Type B pancreatic cell (in vitro differentiated cells): Measurements from ENCODE around the gene APBB2. TPM values are rescaled to one million over a fixed set of nuclear protein-coding genes. Genes with fewer than 3 reads are reported as not detected.

Experiments used
- DNase-seq: peaks from one replicate; pipeline ENCODE4 v3.0.0; 2021; ENCODE audit warnings: mixed read lengths; ENCODE audit not compliant: unreplicated experiment; ENCODE audit errors: extremely low spot score
- H3K27ac Mint-ChIP-seq: 2 replicates; pipeline ENCODE4 v1.8.0; 2021; ENCODE audit warnings: mild to moderate bottlenecking, mixed read lengths
- H3K27me3 Mint-ChIP-seq: 2 replicates; pipeline ENCODE4 v1.8.0; 2021; ENCODE audit warnings: mixed read lengths
- H3K36me3 Mint-ChIP-seq: 2 replicates; pipeline ENCODE4 v1.8.0; 2021; ENCODE audit warnings: mixed read lengths
- H3K4me1 Mint-ChIP-seq: one replicate; pipeline ENCODE4 v1.8.0; 2021; ENCODE audit warnings: mixed read lengths; ENCODE audit not compliant: unreplicated experiment
- H3K4me3 Mint-ChIP-seq: 2 replicates; pipeline ENCODE4 v1.8.0; 2021; ENCODE audit warnings: mild to moderate bottlenecking, mixed read lengths
- H3K9me3 Mint-ChIP-seq: 2 replicates; pipeline ENCODE4 v1.8.0; 2021; ENCODE audit warnings: mixed read lengths
- CTCF ChIP-seq: fragments of 200-600 bp; sonication (generic); conservative IDR thresholded peaks from 2 replicates; pipeline ENCODE4 v1.5.0; 2021; ENCODE audit warnings: antibody characterized with exemption, mild to moderate bottlenecking
- total RNA-seq: library from RNA; stranded (reverse); gene quantifications from 2 replicates; pipeline ENCODE4 v1.2.1, GENCODE V29; 2021; ENCODE audit warnings: low replicate concordance

Gene APBB2
- total RNA-seq, 1 donor from 2014 or later: 33.3 TPM

- Mint-ChIP-seq H3K27ac (no peak overlapping the region), H3K4me1 (peaks cover 13% of the 10 kb centered on the region), H3K4me3 (no peak overlapping the region), H3K27me3 (no peaks in the 10 kb centered on the region), H3K9me3 (peaks cover 6% of the 10 kb centered on the region), H3K36me3 (peaks cover 4% of the 10 kb centered on the region)
- no peak for DNase-seq
- no peak for TF ChIP-seq CTCF
Observed at GRCh38 chr4:41196633-41197332, 17.6 kb downstream of the APBB2 start.

- Mint-ChIP-seq H3K27me3 (no peaks in the 10 kb centered on the region), H3K4me3 (no peak overlapping the region), H3K27ac (no peak overlapping the region), H3K36me3 (peaks cover 4% of the 10 kb centered on the region), H3K4me1 (peaks cover 15% of the 10 kb centered on the region), H3K9me3 (peaks cover 6% of the 10 kb centered on the region)
- DNase-seq: no peak
- TF ChIP-seq CTCF: no peak
Observed at GRCh38 chr4:41192136-41192535, 22.2 kb downstream of the APBB2 start.

- peaks cover 7% of the 10 kb centered on the region for H3K4me1 Mint-ChIP-seq
- H3K4me3 Mint-ChIP-seq: no peak overlapping the region
- no peak overlapping the region for H3K27ac Mint-ChIP-seq
- DNase-seq: no peak
- H3K36me3 Mint-ChIP-seq: peaks cover 5% of the 10 kb centered on the region
- no peak for TF ChIP-seq CTCF
- peaks cover 4% of the 10 kb centered on the region for H3K9me3 Mint-ChIP-seq
- H3K27me3 Mint-ChIP-seq: no peaks in the 10 kb centered on the region
Observed at GRCh38 chr4:41189666-41190065, 24.7 kb downstream of the APBB2 start.

- Mint-ChIP-seq H3K9me3 (peaks cover 4% of the 10 kb centered on the region), H3K36me3 (peaks cover 5% of the 10 kb centered on the region), H3K27me3 (no peaks in the 10 kb centered on the region), H3K27ac (no peak overlapping the region), H3K4me1 (peaks cover 7% of the 10 kb centered on the region), H3K4me3 (no peak overlapping the region)
- no peak for DNase-seq
- TF ChIP-seq CTCF: no peak
Observed at GRCh38 chr4:41189076-41189475, 25.3 kb downstream of the APBB2 start.

- Mint-ChIP-seq H3K27me3 (peaks cover 3% of the 10 kb centered on the region), H3K27ac (no peak overlapping the region), H3K36me3 (peaks cover 8% of the 10 kb centered on the region), H3K9me3 (peaks cover 10% of the 10 kb centered on the region), H3K4me3 (no peak overlapping the region), H3K4me1 (peaks cover 7% of the 10 kb centered on the region)
- DNase-seq: no peak
- TF ChIP-seq CTCF: no peak
Observed at GRCh38 chr4:41185614-41186592, 28.4 kb downstream of the APBB2 start.
